Peyer's patch (tissue), 4 donors: ENCODE results near the gene GPR21. TPM values are rescaled to one million over a fixed set of nuclear protein-coding genes. Genes with fewer than 3 reads are reported as not detected.

ENCODE experiments used
- DNase-seq, 3 donors: peaks; one replicate each; pipeline ENCODE4 v3.0.0-alpha.2; 2017 to 2019
- H3K27ac ChIP-seq, 4 donors: fragments of 200-600 bp; sonication (generic); one replicate each; pipeline ENCODE4 v1.5.1; 2016 to 2019
- H3K27me3 ChIP-seq, 2 donors: fragments of 200-600 bp; sonication (generic); one replicate each; pipeline ENCODE4 v1.5.1; 2019
- H3K36me3 ChIP-seq, 3 donors: fragments of 200-600 bp; sonication (generic); one replicate each; pipeline ENCODE4 v1.5.1; 2016 to 2019
- H3K4me1 ChIP-seq, 4 donors: fragments of 200-600 bp; sonication (generic); one replicate each; pipeline ENCODE4 v1.5.1; 2016 to 2019
- H3K4me3 ChIP-seq, 4 donors: fragments of 200-600 bp; sonication (generic); 1 replicate in 3 of 4; 2 replicates in 1 of 4; pipeline ENCODE4 v1.5.1; 2016 to 2019; ENCODE audit warnings: mild to moderate bottlenecking in 1 of 4
- H3K9me3 ChIP-seq, 4 donors: fragments of 200-600 bp; sonication (generic); one replicate each; pipeline ENCODE4 v1.5.1; 2016 to 2019; ENCODE audit warnings: mild to moderate bottlenecking in 1 of 4
- CTCF ChIP-seq, 6 experiments: fragments of 450-650 bp in 4 of 6; fragments of 200-600 bp in 2 of 6; sonication (generic) in 1 of 6; IDR thresholded peaks; one replicate each; pipeline ENCODE4 v1.5.1; 2017 to 2019; ENCODE audit warnings: antibody characterized with exemption in 6 of 6, mild to moderate bottlenecking in 3 of 6, moderate library complexity in 1 of 6
- POLR2A ChIP-seq, 2 donors: fragments of 450-650 bp; IDR thresholded peaks; one replicate each; pipeline ENCODE4 v1.5.1; 2017; ENCODE audit warnings: antibody characterized with exemption in 2 of 2, mild to moderate bottlenecking in 2 of 2, moderate library complexity in 2 of 2
- total RNA-seq, 4 donors: library from RNA; depleted of rRNA; stranded (reverse); fragments of >200 nt; gene quantifications; one replicate each; pipeline ENCODE4 v1.1.0, GENCODE V29; 2016

The GPR21 gene
- total RNA-seq, 4 donors from 2014 or later = 1.9 to 2.5 (median 1.9) TPM; not detected in 1

- H3K36me3 ChIP-seq = no peaks in the 10 kb centered on the region
- peak overlapping the region in 1 of 4 donors; percentile 19 for H3K27ac ChIP-seq
- H3K4me1 ChIP-seq = no peaks in the 10 kb centered on the region
- TF ChIP-seq CTCF (IDR thresholded peaks at IDR 0.05) (no peak), POLR2A (IDR thresholded peaks at IDR 0.05) (no peak)
- no peak overlapping the region for H3K4me3 ChIP-seq
- no peaks in the 10 kb centered on the region for H3K27me3 ChIP-seq
- no peak for DNase-seq
- H3K9me3 ChIP-seq = no peaks in the 10 kb centered on the region
Measured at GRCh38 chr9:123058834-123059233, 25.4 kb downstream of the GPR21 start.

GRCh38 chr9:123059472-123060220 lies 26.2 kb downstream of the GPR21 start:
- DNase-seq = no peak
- H3K9me3 ChIP-seq = no peaks in the 10 kb centered on the region
- H3K4me3 ChIP-seq = no peak overlapping the region
- H3K27ac ChIP-seq = no peak overlapping the region
- no peaks in the 10 kb centered on the region for H3K27me3 ChIP-seq
- H3K4me1 ChIP-seq = no peaks in the 10 kb centered on the region
- no peaks in the 10 kb centered on the region for H3K36me3 ChIP-seq
- TF ChIP-seq POLR2A (IDR thresholded peaks at IDR 0.05) (no peak), CTCF (IDR thresholded peaks at IDR 0.05) (no peak)

- no peaks in the 10 kb centered on the region for H3K9me3 ChIP-seq
- H3K4me3 ChIP-seq = no peak overlapping the region
- TF ChIP-seq POLR2A (IDR thresholded peaks at IDR 0.05) = no peak
- no peak for TF ChIP-seq CTCF (IDR thresholded peaks at IDR 0.05)
- no peak overlapping the region for H3K27ac ChIP-seq
- no peak for DNase-seq
- H3K4me1 ChIP-seq = no peaks in the 10 kb centered on the region
- peaks cover 0 to 12% (median 0%) of the 10 kb centered on the region in 3 donors for H3K36me3 ChIP-seq
- no peaks in the 10 kb centered on the region for H3K27me3 ChIP-seq
Measured at GRCh38 chr9:123061216-123061615, 27.7 kb downstream of the GPR21 start.

GRCh38 chr9:123062351-123063176 lies 29.1 kb downstream of the GPR21 start:
- H3K27me3 ChIP-seq = no peaks in the 10 kb centered on the region
- H3K4me3 ChIP-seq = no peak overlapping the region
- no peak for DNase-seq
- H3K36me3 ChIP-seq = peaks cover 0 to 24% (median 0%) of the 10 kb centered on the region in 3 donors
- H3K4me1 ChIP-seq = no peaks in the 10 kb centered on the region
- no peaks in the 10 kb centered on the region for H3K9me3 ChIP-seq
- TF ChIP-seq POLR2A (IDR thresholded peaks at IDR 0.05) (no peak), CTCF (IDR thresholded peaks at IDR 0.05) (no peak)
- no peak overlapping the region for H3K27ac ChIP-seq

- H3K4me3 ChIP-seq = no peak overlapping the region
- no peaks in the 10 kb centered on the region for H3K4me1 ChIP-seq
- peaks cover 0 to 29% (median 0%) of the 10 kb centered on the region in 3 donors for H3K36me3 ChIP-seq
- no peaks in the 10 kb centered on the region for H3K9me3 ChIP-seq
- TF ChIP-seq CTCF (IDR thresholded peaks at IDR 0.05) (no peak), POLR2A (IDR thresholded peaks at IDR 0.05) (no peak)
- no peak for DNase-seq
- H3K27ac ChIP-seq = no peak overlapping the region
- no peaks in the 10 kb centered on the region for H3K27me3 ChIP-seq
Measured at GRCh38 chr9:123063177-123063598, 29.7 kb downstream of the GPR21 start.
